ENCODE measurements around the gene PROCR.
"Not testable (repeated sequence)": the region's sequence is repeated elsewhere in the genome, so short reads cannot be mapped to it uniquely, and the experiment has no call there.

PROCR gene

DNA sequence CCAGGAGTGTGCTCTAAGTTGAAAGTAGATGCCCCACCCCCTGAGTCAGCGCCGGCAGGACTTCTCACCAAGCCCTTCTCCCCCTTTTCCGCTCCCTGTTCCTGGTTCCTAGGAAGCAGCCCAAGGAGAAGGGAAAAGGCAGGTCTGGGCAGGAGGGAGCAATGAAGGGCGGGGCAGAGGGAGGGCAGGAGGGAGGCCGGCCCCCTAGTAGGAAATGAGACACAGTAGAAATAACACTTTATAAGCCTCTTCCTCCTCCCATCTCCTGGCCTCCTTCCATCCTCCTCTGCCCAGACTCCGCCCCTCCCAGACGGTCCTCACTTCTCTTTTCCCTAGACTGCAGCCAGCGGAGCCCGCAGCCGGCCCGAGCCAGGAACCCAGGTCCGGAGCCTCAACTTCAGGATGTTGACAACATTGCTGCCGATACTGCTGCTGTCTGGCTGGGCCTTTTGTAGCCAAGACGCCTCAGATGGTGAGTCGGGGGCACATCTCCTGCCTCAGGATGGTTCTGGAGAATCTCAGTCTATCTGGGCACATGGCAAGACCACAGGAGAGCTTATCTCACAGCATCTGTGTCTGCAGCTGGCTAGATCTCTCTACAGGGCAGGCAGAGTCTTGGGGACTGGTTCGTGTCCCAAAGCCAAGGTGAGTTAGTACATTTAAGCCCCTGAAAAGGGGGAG is at the start of gene PROCR:
Gene PROCR (plus strand): TSS at position 320 of the 681 bp plus-strand sequence. CDS start 83 bp downstream, at position 403.
- no peak for DNase-seq (ENCODE audit: low read depth in 2 of 2)

DNA sequence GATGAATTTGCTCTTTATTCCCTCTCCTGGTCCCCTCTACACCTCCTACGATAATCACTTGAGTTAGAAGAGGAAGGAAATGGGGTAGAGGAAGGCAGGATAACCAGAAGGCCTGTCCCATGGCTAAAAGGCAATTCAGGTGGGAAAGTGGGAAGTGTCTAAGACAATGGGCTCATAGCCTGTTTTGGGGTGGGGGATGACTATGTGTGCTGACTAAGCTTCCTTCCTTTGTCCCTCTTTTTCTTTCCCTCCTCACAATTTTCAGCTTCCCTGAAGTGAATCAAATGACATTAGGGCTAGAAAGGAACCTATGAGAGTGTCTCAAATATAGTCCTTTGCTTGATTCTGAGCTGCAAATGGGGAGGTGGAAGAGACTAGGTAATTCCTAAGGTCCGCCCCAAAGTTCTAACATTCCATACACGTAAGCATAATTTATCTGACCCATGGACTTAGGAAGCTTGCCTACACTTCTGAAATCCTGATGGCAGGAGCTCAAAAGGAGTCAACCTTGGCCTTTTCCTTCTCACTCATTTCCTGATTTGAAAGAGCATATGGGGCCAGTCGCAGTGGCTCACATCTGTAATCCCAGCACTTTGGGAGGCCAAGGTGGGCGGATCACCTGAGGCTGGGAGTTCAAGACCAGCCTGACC is 49.0 kb upstream of the PROCR start:
- DNase-seq (ENCODE audit: low read depth in 2 of 2): no peak

DNA sequence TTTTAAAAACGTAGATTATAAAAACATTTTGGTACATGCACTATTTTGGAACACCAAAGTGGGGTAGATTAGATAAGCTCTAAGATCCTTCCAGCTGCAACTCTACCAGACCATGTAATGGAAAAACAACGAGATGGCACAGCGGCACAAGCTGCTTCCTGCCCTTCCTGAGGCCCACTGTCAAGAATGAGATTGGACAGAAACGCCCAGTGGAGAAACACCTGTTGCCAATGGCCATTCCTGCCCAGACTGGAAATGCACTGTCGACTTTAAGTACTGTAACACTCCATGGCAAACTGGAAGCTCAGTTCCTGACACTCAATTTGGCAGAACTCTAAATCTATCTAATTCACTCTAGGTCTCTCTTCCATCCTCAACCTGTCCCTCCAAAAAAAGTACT is 46.1 kb upstream of the PROCR start:
- DNase-seq (ENCODE audit: low read depth in 2 of 2): no peak

DNA sequence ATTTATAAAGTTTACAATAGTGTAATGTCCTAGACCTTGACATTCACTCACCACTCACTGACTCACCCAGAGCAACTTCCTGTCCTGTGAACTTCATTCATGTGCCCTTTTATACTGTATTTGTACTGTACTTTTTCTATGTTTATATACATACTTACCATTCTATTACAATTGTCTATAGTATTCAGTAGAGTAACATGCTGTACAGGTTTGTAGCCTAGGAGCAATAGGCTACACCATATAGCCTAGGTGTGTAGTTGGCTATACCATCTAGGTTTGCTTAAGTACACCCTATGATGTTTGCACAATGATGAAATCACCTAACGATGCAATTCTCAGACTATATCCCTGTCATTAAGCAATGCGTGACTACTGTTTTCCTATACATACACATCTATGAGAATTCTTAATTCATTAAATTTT is 42.2 kb upstream of the PROCR start:
- no peak for DNase-seq (ENCODE audit: low read depth in 2 of 2)

DNA sequence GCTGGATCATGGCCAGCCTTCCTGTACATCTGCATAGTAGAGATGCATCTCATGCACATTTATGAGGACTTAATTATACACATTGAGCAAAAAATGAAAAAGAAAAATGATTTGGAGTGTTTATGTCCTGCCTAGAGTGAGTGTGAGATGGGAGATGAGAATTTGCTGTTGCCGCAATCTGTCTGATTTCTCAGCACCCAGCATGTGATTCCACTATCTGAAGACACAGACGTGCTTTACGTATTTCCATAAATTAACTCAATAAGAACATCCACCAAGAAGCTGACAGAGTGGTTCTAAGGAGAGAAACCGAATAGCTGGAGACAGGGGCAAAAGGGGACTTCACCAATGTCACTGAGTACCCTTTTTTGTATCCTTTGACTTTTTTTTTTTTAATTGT is 39.9 kb upstream of the PROCR start:
- DNase-seq (ENCODE audit: low read depth in 2 of 2): no peak

DNA sequence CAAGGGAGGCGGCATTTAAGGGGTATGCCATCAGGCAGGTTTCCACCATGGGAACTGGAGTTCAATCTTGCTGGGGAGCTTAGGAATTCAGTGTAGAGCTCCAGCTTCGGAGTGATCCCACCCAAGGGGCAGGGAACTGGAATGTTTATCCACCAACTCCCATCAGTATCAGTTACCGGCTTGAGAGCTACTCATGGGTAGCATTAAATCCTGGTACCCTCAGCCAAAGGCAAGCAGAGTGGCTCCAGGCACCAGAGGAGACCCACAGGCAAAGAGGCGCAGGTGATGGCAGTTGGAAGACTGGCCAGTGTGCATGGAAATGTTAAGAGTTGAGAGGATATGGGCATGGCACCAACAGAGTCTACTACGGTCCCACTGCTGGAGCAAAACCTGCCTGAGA is 38.8 kb upstream of the PROCR start:
- no peak for DNase-seq (ENCODE audit: low read depth in 2 of 2)

DNA sequence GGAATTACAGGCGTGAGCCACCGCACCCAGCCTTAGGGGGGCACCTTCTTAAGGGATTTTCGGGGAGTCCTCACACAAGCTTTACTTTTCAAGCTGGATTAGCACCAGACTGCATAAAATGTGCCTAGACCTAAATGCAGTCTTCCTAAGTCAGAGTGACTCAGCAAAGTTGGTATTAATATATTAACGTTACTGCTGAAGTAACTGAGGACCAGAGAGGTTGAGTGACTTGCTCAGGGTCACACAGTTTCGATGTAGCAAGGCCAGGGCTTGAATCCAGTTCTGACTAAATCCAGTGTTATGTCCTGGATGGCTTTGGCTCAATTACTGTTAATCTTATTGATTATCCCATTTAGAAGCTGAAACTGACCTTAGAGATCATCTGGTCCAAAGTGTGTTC is 38.1 kb upstream of the PROCR start:
- DNase-seq (ENCODE audit: low read depth in 2 of 2): no peak

DNA sequence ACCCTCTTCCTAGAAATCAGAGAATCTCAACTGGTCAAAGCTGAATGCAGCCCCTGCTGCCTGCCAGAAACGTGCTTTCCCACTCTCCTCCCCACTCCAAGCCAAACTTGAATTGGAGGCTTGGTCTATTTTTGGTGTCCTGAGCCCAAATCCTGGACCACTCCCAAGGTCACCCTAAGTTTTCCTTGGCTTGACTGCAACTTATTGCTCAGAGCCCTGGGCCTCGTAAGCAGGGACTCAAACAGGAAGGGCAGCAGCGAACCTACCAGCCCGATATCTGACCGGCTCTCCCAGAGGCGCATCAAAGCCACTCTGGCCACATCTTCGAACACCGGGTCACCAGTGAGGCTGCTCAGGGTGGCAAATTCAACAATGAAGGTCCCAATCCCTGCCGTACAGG is 37.4 kb upstream of the PROCR start:
- no peak for DNase-seq (ENCODE audit: low read depth in 2 of 2)

DNA sequence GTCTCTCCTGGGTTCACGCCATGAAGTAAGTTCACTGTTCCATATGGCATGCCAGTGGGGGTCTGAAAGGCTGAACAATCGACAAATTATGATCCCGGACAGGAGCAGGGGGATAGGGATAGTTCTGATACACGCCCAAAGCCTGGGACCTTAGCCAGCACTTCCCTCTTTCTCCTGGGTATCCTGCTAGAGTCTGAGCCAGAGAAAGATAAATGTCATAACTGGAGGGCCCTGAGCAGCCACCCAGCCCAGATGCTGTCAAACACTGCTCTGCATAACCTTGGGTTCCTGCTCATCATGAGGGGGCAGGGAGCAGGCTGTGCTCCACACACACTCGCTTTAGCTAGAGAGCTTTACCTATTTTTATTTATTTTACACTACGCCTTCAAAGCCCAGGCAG is 37.0 kb upstream of the PROCR start:
- no peak for DNase-seq (ENCODE audit: low read depth in 2 of 2)

DNA sequence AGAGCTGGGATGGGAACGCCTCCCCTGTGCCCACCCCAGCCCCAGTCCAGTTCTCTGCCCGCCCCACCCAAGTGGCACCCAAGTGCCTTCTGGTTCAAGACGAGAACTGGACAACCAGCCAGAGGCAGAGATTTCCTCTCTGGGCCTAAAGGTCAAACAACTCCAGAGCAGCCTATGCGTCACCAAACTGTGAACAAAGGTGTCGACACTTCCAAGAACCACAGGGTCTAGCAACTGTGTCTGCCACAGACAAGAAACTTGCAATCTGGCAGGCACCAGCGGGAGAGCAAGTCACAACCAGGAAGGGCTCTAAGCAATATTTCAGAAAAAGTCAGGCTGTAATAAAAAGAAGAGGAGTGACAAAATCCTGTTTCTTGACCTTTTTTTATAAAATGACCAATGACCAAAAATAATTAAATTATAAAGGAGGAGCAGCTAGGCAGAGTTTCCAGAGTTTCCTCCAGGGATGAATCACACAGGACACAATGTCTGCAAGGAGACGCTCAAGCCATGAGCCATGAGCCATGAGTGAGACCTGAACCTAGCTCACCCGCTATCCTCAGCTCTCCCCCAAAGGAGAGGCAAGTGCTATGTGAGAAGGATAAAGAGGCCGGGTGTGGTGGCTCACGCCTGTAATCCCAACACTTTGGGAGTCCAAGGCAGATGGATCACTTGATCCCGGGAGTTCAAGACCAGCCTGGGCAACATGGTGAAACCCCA is 35.8 kb upstream of the PROCR start:
- DNase-seq (ENCODE audit: low read depth in 2 of 2): no peak

DNA sequence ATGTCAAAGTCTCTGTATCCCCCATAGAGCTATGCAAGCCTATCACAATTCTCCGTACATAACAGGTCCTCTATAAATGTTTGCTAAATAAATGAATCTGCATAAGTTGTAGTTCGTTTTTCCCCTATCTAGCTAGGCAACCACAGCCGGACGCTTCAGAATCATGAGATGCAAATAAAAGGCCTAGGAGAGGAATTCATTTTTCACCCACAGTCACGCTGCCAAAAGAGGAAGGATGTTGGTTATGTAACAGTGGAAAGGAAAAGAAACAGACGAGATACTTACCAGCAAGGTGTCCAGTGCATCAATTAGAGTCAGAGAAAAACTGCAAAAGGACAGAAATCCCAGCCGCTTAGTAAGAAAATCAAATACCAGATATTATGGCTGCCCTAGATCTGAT is 27.2 kb upstream of the PROCR start:
- DNase-seq (ENCODE audit: low read depth in 2 of 2): no peak

DNA sequence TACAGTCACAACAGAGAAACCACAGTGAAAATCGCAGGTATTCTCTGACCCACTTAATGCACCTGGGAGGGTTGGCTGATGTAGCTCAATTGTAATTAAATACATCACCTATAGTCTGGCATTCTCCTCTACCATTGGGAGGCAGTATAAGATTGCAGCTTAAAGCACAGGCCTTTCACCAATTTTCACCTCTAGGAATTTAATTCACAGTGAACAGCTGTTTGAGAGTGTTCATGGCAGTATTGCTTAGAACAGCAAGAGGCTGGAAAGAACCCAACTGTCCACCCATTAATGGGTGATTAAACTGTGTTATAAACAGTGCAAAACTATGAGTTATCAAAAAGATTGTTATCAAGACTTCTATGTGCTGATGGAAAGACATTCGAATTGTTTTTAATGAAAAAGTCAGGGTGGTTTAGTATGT is 26.7 kb upstream of the PROCR start:
- DNase-seq (ENCODE audit: low read depth in 2 of 2): no peak

DNA sequence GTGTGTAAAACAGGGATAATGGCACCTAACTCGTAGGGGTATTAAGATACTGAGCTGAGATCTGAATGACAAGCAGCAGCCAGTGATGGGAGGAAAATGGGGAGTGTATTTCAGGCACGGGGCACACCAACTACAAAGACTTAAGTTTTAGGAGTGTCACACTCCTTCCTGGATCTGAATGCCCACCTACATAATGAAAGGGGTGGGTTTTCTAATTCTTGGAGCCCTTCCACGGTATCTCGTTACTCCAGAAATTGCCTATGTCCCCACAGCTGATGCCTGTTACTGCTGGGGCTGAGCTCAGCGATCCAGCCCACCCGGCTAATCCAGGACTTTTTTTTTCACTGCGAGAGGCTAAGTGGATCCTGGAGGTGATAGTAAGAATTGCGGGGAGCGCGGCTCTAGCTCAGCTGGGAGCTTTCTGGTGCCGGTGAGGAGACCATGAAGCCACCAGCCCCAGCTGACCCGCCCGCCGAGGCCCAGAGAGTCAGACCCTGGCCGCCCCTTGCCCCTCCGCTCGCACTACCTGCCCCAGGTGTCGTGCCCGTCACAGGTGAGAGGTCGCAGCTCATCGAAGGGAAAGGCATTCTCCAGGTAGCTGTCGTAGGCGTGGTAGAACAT is 25.5 kb upstream of the PROCR start:
- peak in 1 of 2 experiments; percentile 12 for DNase-seq (ENCODE audit: low read depth in 2 of 2)

DNA sequence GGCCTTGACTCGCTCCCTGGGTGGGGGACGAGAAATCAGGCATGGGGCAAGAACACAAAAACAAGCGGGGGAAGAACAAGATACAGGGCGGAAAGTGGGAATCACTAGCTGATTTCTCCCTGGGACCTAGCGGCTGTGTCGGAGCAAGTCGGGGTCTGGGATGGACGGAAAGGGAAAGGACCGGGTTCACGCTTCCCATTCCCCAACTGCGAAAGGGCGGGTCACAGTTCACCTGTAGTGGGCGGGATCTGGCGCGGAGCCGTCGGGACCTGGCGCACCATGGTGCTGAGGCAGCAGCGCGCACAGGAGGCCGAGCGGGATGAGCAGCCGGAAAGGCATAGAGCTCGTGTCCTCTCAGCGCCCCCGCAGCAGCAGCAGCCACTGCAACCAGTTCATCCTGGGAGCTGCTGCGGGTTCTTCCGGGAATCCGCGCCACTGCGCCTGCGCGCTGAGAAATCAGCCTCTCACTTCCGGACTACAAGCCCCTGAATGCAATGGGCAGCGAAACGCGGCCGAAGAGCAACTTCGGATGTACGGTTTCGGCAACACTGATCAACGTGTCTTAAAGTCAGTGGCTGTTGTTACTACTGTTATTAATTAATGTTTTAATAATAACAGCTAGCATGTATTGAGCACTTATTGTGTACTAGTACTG is 24.8 kb upstream of the PROCR start, which contains the start of gene EDEM2:
Gene EDEM2 (minus strand): TSS at position 417 of the 655 bp plus-strand sequence. CDS start 78 bp downstream, at position 339.
- peak; percentile 87 to 90 for DNase-seq (ENCODE audit: low read depth in 2 of 2)

DNA sequence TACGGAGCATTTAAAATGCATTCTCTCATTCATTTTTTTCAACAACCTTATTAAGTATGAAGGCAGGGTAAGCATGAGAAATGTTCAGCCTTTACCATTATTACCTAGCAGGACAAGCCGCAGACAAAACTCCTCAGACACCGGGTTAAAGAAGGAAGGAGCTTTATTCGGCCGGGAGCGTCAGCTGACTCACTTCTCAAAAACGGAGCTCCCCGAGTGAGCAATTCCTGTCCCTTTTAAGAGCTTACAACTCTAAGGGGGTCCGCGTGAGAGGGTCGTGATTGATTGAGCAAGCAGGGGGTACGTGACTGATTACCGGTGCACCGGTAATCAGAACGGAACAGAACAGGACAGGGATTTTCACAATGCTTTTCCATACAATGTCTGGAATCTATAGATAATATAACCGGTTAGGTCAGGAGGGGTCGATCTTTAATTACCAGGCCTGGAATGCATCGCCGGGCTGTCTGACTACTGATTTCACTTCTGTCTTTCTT is 24.2 kb upstream of the PROCR start:
- DNase-seq (ENCODE audit: low read depth in 2 of 2): not testable (repeated sequence)

DNA sequence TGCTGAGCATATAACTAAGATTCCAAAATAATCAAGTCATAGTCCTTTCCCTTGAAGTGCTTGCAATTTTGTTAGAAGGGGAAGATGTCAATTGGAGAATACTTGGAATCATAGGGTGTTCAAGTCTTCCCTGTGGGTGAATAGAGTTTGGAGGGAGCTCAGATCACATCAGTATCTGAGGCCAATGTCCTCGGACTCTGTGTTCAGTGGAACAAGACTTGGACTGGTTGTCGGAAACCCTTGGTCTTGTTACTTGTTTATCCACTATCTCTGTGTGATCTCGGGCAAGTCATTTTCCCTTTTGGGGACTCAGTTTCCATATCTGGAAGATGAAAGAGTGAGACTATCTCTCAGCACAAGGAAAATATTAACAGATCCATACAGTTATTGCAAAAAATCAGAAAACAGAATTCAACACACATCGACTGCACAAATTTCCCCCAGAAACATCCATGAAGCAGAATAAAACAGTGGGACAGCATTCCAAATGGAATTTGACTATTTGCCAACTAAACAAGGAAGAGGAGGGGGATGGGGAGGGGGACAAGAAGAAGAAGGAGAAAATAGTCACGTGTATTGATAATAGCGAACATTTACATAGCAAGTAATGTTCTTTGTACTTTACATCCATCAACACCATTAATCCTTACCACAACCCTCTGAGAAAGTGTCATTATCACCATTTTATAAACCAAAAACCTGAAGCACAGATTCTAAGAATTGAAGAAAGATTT is 20.9 kb upstream of the PROCR start:
- DNase-seq (ENCODE audit: low read depth in 2 of 2): no peak

DNA sequence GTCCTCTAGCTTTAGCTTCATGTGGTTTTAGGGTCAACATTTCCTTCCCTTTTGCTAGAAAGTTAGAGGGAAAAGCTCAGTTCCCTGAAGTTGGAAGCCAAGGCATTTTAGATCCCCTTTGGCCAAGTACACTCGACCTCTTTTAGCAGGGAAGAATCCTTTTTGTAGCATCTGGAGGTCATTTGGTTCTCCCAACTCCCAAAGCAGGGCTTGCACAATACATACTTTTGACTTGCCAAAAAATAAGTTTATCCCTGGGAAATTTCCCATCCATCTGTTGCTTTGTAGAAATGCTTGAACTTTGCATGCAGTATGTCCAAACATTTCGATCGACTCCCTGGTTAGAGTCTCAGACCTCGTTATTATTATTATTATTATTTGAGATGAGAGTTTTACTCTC is 20.1 kb upstream of the PROCR start:
- DNase-seq (ENCODE audit: low read depth in 2 of 2): no peak

DNA sequence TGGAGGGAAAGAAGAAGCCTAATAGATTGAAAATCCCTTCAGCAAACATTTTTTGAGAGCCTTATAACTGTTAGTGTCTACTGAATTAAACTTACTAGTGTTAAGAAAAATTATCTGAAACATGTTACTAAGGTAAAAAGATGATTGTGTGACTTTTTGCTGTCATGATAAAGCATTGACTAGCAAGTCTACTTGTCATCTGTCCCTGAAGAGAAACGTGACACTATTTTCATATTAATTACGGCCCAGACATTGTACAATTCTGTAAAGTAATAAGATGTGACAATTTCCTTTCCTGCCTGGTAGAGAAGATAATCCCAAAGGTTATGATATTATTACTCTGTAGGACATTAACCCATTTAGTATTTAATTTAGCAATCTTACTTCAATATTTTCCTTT is 15.9 kb upstream of the PROCR start:
- DNase-seq (ENCODE audit: low read depth in 2 of 2): no peak

DNA sequence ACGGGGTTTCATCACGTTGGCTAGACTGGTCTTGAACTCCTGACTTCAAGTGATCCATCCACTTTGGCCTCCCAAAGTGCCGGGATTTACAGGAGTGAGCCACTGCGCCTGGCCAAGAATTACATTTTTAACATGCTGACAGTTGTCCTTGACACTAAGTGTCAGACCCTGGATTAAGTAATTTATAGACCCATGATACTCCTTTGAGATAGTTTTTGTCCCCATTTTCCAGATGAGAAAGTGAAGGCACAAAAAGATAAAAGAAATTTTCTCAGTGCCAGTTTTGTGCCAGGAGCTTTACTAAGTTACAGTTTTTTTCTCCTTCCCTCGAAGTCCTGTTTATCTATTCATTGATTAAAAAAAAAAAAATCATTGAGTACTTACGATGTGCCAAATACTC is 14.9 kb upstream of the PROCR start:
- DNase-seq (ENCODE audit: low read depth in 2 of 2): no peak

DNA sequence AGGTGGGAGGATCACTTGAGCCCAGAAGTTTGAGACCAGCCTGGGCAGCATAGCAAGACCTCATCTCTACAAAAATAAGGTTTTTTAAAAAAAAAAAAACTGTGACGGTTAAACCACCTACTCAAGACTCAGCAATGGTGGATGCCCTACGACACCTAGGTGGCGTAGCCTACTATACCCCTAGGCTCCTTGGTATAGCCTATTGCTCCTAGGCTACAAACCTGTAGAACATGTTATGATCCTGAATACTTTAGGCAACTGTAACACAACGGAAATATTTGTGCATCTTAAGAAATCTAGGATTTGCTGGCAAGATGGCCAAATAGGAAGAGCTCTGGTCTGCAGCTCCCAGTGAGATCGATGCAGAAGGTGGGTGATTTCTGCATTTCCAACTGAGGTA is 11.5 kb upstream of the PROCR start:
- not testable (repeated sequence) for DNase-seq (ENCODE audit: low read depth in 2 of 2)

DNA sequence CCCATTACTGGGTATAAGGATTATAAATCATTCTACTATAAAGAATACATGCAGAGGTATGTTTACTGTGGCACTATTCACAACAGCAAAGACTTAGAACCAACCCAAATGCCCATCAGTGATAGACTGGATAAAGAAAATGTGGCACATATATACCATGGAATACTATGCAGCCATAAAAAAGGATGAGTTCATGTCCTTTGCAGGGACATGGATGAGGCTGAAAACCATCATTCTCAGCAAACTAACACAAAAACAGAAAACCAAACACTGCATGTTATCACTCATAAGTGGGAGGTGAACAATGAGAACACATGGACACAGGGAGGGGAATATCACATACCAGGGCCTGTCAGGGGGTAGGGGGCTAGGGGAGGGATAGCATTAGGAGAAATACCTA is 7.3 kb upstream of the PROCR start:
- not testable (repeated sequence) for DNase-seq (ENCODE audit: low read depth in 2 of 2)

Data from stimulated activated CD4-positive, alpha-beta T cell treated with anti-CD3 and anti-CD28 coated beads, Interleukin-12 subunit alpha, Interleukin-12 subunit beta, amount 100 ng/mL, for 24 hours (primary cell).